ENCODE measurements around the gene GCLC.

GCLC gene

DNA sequence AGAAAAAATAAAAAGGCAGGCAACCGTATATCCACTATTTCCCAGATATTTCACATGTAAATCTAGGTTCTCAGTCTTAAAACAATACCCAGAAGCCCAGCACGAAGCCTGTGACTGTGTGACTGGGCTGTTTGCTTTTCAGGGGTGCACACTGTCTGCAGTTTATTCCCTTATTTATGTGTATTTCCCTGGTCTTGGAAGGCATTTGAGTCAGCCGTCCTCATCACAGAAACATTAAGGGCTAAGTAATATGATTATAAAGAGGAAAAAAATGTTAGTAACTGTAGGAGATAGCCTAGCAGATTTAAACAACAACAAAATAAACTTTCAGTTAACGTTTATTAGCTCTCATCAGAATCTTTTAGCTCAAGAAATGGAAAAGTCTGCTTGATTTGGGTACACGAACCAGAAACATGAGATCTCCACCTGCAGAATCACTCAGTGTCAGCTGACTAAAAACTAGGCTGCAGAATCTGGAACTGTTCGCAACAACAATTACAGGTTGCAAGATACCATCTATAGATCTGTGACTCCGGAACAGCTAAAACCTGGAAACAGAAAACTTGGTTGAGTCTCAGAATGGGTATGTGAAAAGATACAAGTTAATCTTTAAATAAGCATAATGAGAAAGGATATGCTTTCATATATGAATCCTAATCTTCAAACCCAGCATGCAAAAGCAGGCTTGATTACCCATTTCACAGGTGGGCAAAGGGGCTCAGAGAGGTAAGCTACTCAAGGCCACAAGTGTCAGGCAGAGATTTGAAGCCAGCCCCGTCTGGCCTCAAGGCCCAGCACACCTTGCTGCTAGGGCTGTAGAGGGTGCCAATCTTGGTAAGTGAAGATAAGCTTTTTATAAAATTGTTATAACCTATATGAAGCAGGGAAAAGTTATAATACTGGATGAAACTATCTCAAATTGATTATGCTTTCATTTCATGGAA lies 21.1 kb downstream of the GCLC start:
- DNase-seq = no peak

DNA sequence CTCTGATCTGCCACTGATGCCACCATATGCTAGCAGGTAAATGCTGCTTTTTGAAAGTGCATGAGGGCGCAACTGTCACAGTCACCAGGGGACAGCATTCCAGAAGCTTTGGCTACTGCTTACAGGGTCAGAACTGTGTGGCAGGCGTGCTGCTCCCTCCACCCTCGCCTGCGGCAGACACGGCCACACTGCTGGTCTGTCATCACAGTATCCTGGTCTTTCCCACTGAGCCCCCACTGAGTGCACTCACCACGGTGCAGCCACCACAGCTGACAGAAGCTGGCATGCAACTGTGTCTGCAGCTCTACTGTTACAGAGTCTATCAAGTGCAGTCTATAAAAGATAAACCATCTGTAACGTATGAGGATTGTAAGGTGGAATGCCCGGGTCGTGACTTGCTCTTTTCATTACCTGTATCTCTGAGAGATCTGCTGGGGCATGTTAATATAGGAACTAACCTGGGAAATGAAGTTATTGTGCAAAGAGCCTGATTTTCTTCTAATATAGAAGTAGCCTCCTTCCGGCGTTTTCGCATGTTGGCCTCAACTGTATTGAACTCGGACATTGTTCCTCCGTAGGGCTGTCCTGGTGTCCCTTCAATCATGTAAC lies 24.5 kb downstream of the GCLC start:
- DNase-seq = no peak

DNA sequence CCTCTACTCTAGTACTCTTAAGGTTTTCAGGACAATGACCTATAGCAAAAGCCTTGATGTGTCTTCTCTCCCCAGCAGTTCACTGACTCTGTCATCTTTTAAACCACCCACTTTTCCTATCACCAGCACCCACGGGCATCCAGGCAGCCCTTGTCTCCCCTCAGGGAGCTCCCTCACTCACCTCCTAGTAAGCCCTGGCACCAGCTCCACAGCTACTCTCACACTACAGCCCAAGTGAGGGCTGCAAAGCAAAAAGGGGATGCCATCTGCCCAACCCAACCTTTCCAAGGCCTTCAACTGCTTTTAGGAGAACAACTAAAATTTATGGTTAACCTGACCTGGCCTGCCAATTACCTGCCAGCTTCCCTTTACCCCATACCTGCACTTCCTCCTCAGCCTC lies 26.0 kb downstream of the GCLC start:
- no peak for DNase-seq

DNA sequence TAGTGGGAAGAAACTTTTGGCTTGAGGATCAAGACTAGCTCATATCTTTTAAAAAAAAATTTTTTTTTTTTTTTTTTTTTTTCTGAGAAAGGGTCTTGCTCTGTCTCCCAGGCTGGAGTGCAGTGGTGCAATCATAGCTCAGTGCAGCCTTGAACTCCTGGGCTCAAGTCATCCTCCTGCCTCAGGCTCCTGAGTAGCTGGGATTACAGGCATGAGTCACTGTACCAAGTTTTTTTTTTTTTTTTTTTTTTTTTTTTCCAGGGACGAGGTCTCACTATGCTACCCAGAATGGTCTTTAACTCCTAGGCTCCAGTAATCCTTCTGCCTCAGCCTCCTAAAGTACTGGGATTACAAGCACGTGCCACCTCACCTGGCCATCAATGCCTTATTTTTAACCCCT lies 27.9 kb downstream of the GCLC start:
- no peak for DNase-seq

DNA sequence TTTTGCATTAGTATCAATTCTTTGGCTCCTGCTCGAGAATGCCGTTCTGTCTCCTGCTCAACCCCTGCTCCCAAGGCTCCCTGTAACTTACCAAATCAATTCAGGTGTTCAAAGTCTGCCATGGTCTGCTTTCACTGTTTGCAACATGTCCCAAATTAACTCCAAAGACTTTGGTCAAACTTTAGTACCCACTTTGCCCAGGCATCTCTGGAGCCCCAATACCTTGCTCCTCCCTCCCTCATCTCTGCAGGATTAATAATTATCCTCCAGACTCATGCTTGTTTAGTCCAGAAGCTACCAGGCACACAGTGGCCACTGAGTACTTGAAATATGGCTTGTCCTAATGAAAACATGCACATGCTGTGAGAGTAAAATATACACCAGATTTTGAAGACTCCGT lies 30.2 kb downstream of the GCLC start:
- no peak for DNase-seq

DNA sequence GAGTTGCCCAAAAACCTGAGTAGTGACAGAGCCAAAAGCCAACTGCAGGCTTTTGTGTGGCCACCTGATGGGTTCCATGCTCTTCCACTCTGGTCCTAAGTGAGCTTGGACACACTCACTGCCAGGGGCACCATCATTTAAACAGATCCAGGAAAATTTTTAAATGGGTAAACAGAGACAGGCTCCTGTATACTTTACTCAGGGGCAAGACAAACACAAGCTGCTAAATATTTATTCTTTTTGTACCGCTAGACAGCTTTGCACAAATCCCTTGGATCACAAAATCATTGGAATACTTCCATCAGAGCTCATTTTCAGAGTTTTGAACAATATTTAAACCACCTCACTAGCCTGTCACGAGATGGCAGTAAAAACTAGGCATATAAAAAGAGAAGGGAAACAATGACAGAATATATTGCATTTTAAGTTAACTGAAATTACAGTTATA lies 31.4 kb downstream of the GCLC start:
- DNase-seq = no peak

DNA sequence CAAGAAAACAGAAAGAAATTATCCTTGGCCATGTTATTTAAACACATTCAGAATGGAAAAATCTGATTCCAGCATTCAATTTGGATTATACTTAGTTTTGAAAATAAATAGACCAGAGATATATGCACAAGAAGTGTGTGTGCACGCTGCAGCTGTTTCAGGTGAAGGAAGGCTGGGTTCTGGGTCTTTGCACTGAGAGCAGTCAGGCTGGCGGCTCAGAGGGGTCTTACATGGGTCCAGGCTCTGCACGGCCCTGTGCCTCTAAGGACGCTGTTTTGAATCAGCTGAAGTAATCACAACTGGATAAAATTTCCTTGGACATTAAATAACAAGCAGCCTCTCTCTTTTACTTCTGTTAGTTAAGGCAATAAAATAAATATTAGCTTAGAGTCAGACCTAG lies 31.8 kb downstream of the GCLC start:
- no peak for DNase-seq

DNA sequence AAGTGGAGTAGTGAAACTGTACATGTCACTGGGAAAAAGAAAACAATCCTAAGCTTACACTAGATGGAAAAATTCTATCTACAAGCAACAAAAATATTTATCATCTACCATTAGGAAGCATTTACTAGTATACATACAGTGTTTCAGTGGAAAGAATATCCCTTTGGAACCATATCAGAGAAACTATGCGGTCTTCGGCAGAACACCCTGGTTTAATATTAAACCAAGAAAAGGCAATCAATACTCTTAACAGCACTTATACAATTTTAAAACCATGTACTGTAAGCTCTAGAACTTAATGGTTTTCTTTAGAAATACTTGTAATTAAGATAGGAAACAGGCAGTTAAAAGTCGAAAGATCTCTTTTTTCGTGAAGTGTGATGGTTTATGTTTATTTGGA lies 32.3 kb downstream of the GCLC start:
- no peak for DNase-seq

DNA sequence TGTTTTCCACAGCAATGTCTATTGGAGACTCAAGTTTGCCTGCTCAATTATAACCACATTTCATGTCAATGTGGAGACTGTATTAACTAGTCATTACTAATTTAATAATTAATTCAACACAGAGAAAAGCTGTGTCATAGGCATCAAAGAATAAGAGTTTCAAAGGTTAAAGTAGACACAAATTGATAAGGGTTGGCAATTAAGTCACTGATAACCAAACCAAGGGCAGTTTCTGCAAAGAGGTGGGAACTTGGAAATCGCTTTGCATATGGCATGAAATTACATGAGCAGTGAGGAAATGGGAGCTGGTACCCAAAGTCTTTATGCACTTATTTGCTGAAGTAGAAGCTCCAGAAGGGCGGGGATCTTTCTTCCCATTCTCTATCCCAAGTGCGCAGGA lies 34.2 kb downstream of the GCLC start:
- DNase-seq = no peak

DNA sequence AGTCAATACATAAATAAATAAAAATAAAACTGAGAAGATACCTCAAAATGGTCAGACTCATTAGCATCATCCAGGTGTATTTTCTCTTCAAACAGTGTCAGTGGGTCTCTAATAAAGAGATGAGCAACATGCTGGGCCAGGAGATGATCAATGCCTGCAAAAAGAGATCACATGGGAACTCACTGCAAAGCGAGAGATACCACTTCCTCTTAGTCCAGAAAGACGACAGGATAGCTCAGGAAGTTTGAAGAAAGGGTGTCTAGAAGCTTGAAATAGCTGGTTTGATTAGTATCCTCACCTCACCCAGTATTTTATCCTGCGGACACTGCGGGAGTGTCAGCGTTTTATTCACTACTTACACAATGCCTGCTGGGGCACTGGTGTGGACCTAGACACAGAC lies 38.0 kb downstream of the GCLC start:
- no peak for DNase-seq

DNA sequence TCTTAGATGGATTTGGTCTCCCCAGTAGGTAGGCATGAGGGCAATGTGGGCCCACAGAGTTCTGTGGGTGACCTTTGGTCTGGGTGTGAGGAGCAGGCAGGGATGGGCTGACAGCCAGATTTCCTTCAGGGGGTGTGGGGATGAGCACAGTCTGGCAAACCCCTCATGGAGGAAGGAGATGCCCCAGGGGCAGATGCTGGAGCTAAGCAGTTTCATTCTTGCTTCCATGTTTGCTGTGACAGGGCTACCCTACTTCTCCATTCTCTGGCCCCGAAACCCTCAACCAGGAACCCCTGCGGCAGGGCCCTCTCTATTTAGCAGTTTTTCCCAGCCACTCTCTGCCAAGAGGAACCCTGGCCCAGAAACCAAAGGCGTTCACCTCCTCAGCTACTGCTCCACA lies 40.4 kb downstream of the GCLC start:
- no peak for DNase-seq

DNA sequence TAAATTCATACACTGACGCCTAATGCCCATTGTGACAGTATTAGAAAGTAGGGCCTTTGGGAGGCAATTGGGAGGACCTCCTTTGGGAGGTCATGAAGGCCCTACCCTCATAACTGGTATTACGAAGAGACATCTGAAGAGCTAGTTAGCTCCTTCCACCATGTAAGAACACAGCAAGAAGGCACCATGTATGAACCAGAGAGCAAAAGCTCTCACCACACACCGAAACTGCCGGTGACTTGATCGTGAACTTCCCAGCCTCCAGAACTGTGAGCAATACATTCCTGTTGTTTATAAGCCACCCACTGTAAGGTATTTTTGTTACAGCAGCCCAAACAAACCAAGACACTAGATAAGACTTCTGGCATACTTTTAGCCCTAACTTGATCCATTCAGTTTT lies 41.8 kb downstream of the GCLC start:
- no peak for DNase-seq

DNA sequence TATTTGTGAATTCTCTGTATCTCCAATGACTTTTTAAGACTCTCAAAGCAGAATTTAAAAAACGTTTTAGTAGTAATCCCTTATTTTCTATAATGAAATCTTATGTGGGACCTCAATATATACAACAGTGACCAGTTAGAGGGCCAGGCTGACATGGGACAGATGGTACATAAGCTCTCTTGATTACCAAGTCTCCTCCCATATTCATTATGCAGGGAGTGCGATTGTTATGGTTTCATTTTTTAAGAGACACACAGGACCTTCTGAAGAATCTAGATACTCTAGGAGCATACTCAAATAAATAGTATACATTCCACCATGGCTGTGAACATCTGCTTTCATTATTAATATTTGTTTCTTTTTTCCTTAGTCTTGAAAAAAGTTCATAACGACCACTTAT lies 43.5 kb downstream of the GCLC start:
- no peak for DNase-seq

DNA sequence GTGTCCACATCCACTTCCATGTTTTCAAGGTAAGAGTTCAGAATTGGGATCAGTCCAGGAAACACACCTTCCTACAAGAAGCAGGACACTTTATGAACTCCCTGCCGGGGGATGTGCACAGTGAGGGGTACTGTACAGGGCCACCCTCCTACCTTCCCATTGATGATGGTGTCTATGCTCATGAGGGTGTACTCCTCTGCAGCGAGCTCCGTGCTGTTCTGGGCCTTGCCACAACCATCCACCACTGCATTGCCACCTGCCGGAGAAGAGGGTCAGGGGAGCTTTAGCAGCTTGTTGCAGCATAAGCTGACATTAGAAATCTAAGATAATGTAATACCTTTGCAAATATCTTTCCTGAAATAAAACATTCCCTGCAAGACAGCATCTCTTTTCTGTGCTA lies 44.8 kb downstream of the GCLC start:
- DNase-seq = no peak

DNA sequence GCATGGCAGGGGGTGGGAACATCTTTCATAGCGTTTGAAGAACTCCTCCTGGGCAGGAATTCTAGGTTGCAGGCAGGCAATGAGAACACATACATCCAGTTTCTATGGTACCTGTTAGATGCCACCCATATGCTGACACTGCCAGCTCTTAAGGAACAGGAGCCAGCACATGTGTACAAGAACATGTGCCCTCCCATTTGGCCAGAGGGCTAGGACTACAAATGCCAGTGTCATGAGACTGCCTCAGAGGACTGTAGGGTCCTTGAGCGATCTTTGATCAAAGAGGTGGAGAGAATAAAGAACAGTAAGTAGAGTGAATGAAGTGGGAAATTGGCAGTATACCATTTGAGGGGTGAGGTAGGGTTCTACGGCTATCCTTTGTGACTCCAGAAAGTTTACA lies 45.8 kb downstream of the GCLC start:
- DNase-seq = no peak

DNA sequence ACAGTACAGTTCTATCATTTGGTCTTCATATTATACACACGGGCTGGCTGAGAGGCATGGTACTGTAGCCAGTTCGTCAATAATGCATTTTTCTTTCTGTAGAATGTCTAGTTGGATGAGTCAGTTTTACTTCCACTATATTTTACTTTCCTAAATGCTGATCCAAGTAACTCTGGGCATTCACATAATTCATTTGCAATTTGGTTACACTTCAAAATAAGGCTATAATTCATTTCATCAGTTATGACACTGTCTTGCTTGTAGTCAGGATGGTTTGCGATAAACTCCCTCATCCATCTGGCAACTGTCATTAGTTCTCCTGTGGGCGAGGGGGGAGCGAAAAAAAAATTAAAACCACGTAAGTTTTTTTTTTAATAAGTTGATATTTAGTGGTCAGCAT lies 46.3 kb downstream of the GCLC start:
- no peak for DNase-seq

DNA sequence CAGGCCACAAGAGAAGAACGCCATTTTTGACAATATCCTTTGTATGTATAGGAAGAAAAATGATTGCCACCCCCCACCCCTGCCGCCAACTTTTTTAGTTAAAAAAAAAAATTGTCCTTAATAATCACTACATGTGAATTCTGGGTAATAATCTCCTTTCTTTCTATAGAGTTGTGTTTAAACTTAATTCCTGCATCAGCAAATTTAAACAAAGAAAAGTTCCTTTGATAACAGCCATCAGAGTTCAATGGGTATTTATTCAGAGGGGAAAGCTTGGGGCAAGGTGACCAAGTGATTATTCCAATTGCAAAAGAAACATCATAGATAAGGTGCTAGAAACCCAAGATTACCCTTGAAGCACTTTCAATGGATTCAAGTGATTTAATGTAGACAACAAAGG lies 47.0 kb downstream of the GCLC start:
- no peak for DNase-seq

DNA sequence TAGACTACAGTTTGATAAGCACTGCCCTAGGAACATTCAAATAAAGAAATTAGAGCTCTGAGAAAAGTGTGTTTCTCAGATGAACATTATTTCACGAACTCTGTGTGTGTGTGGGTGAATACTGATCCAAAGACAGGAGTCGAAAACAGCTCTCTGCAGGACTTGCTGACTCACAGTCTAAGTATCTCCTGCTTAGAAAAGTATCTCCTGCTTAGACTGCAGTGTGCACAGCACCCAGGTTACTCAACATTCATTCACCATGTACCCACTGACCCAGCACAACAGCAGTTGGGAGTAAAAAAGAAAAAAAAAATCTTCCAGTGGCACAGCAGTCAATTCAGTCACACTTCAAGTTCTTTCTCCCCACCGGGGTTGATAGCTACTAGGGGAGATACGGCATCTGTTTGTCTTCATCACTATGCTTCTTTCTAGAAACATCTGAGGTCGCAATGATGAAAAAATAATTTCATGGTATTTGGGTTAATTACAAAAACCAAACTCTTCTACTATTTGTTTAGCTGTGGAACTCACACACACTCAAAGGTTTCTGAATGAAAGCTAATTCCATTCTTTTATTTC lies 48.0 kb downstream of the GCLC start:
- peak; percentile 90 for DNase-seq

DNA sequence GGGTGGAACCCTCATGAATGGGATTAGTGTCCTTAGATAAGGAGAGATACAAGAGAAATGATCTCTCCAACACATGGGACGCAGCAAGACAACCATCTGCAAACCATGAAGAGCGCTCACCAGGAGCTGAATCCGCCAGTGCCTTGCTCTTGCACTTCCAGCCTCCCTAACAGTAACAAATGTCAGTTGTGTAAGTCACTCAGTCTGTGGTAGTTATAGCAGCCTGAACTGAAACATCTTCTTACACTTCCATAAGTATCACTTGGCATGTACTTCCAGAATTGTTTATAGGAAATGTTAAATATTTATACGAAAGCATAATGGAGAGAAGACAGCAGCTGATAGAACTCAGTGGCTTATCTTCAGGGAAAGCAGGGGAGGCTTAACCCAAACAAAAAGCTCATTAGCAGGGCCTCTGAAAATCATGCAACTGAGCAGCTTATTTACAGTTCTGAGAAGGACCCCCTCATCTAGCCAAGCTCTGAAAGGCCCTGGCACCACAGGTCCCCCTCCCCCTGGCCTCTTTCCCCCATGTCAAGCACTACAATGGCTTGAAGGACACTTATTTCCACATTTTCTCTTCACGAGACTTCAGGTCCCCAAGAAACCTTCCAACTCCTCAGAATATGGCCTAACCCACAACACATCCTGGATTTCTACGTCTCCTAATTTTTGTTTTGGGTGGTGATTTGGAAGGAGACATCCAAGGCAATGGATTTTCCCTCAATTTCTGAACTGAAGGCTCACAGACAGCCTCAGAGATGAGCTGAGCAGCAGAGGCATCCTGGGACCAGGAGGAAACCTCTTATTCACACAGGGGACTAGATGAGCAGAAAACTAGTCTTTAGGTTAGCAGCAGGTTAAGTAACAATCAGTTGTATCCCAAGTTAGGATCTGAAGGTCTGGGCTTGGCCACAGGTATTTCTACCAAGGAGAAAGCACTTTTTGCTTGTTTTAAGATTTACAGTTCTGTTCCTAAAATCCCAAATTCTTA lies 49.1 kb downstream of the GCLC start:
- no peak for DNase-seq

DNA sequence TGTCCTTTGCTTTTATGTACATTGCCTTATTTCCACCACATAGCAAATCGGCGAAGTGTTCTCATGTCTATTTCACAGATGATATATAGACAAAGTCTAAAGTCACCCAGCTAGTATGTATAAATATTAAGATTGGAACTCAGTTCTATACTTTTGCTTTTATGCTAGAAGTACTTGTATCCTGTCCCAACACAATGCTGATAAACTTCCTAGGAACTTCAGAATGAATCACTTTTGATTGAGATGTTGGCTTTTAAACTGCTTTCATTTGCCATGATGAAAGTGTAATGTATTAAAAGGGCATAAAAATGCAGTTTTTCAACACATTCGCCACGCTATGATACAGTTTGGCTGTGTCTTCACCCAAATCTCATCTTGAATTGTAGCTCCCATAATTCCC lies 50.8 kb downstream of the GCLC start:
- no peak for DNase-seq

DNA sequence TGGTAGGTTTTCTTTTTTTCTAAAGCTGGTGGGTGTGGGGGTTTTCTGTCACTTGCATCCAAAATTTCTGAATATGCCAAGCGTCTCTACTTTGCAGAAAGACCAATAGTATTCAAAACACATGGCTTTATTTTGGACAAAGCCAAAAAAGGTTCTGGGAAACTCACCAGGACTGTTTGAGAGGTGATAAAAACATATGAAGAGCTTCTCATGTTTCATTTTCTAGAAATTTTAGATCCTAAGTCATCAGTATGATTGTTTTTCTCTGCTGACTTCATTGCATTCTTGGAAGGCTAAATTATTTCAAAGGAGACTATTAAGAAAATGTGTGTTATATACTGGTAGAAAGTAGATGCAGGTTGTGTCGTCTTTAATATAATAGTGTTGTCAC lies 51.3 kb downstream of the GCLC start:
- no peak for DNase-seq

DNA sequence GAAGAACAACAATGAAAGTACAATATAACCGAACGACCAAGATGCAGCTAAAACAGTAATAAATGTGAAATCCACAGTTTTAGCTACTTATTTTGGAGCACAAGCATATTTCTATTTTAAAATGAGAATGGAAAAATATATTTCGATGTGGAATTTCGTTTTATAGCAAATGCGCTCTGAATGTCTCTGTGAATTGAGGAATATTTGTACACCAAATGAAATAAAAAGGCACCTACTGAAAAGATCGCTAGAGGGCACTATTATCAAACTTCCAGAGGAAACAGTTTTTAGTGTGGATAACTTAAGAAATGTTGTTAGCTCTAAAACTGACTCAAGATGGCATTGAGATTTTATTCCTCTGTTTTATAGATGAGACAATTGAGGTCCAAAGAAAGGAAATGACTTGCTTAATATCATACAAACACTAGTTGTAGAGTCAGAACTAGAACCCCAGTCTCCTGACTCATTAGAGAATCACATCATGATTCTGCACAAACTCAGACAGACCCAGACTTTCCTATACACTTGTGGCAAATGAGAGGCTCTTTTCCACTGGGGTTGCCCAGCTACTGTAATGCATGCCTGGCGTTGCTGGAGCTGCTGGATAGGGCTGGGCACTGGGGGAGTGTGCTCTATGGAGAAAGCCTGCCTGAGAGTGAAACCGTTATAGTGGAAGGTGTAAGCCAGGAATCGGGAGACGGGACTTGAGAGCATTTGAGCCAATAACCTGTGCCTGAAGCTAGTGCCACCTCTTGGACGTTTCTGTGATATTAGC lies 51.9 kb downstream of the GCLC start:
- DNase-seq = peak; percentile 66
